PC-3 (cell line): ENCODE results near the gene MX1. TPM values are rescaled to one million over a fixed set of nuclear protein-coding genes. Genes with fewer than 3 reads are reported as not detected.

ENCODE experiments used
- ATAC-seq: fragments of 200-7000 bp; cut with Tn5 transposase; 2 replicates; pipeline ENCODE4 v1.9.1; 2020; ENCODE audit warnings: mild to moderate bottlenecking, moderate library complexity
- BruUV-seq: library from RNA; stranded (reverse); fragments of 400-500 nt; replicated peaks from 2 replicates; lab custom pipeline; 2021; lab: Mats Ljungman, UMichigan
- CTCF ChIA-PET: fragments of 300-600 bp; sonication (Branson Sonifier 250); formaldehyde crosslinking; loops from one replicate; lab custom pipeline; 2022; ENCODE audit warnings: antibody characterized with exemption; lab: Charles Lee
- POLR2A ChIA-PET: fragments of 300-600 bp; sonication (Branson Sonifier 250); formaldehyde crosslinking; loops from one replicate; lab custom pipeline; 2022; ENCODE audit warnings: antibody characterized with exemption; ENCODE audit not compliant: unreplicated experiment; lab: Charles Lee
- DNase-seq: peaks from one replicate; pipeline ENCODE4 v3.0.0-alpha.2; 2015
- H2AFZ ChIP-seq: fragments of 300-600 bp; sonication (generic); 2 replicates; pipeline ENCODE4 v1.6.0; 2016; ENCODE audit warnings: antibody characterized with exemption, low read length
- H3F3A ChIP-seq: fragments of 300-600 bp; sonication (generic); one replicate; pipeline ENCODE4 v1.6.0; 2017; ENCODE audit warnings: antibody characterized with exemption, low read length, control low read depth, mild to moderate bottlenecking; ENCODE audit not compliant: unreplicated experiment
- H3K27ac ChIP-seq: fragments of 300-600 bp; sonication (generic); 2 replicates; pipeline ENCODE4 v1.5.1; 2016; ENCODE audit warnings: mild to moderate bottlenecking, low read length
- H3K27me3 ChIP-seq: fragments of 300-600 bp; sonication (generic); 2 replicates; pipeline ENCODE4 v1.6.1; 2016; ENCODE audit warnings: low read length, mixed read lengths
- H3K36me3 ChIP-seq: fragments of 300-600 bp; sonication (generic); 2 replicates; pipeline ENCODE4 v1.6.1; 2016; ENCODE audit warnings: low read depth, mixed run types, low read length, mixed read lengths
- H3K4me1 ChIP-seq: fragments of 300-600 bp; sonication (generic); 2 replicates; pipeline ENCODE4 v1.5.1; 2016; ENCODE audit warnings: low read length; ENCODE audit not compliant: insufficient read depth
- H3K4me2 ChIP-seq: fragments of 300-600 bp; sonication (generic); 2 replicates; pipeline ENCODE4 v1.6.0; 2016; ENCODE audit warnings: low read length
- H3K4me3 ChIP-seq: fragments of 300-600 bp; sonication (generic); 2 replicates; pipeline ENCODE4 v1.5.1; 2016; ENCODE audit warnings: mild to moderate bottlenecking, low read length, mixed read lengths
- H3K79me2 ChIP-seq: fragments of 300-600 bp; sonication (generic); 2 replicates; pipeline ENCODE4 v1.6.1; 2017; ENCODE audit warnings: low read length, mixed read lengths
- H3K9ac ChIP-seq: fragments of 300-600 bp; sonication (generic); 2 replicates; pipeline ENCODE4 v1.6.0; 2016; ENCODE audit warnings: mild to moderate bottlenecking, low read length
- H3K9me2 ChIP-seq: fragments of 300-600 bp; sonication (generic); replicated peaks from 2 replicates; pipeline ENCODE4 v1.6.1; 2016; ENCODE audit warnings: mixed run types, low read length, mixed read lengths
- H3K9me3 ChIP-seq: fragments of 300-600 bp; sonication (generic); 2 replicates; pipeline ENCODE4 v1.6.1; 2016; ENCODE audit warnings: low read length, mixed read lengths
- H4K20me1 ChIP-seq: fragments of 300-600 bp; sonication (generic); 2 replicates; pipeline ENCODE4 v1.6.1; 2016; ENCODE audit warnings: low read length, mixed read lengths
- EZH2 ChIP-seq: fragments of 300-600 bp; sonication (generic); IDR thresholded peaks from one replicate; pipeline ENCODE4 v1.6.1; 2017; ENCODE audit warnings: antibody characterized with exemption, mild to moderate bottlenecking, low read length; ENCODE audit not compliant: unreplicated experiment
- EZH2phosphoT487 ChIP-seq: fragments of 300-600 bp; sonication (generic); IDR thresholded peaks from 2 replicates; pipeline ENCODE4 v1.6.1; 2018; ENCODE audit warnings: mild to moderate bottlenecking, antibody characterized with exemption, low read length, borderline replicate concordance
- intact Hi-C: fragments of 100-400 bp; cut with micrococcal nuclease; formaldehyde crosslinking; loops from 2 replicates; pipeline ENCODE4 v1.9.0; 2023
- total RNA-seq: library from RNA; depleted of rRNA; stranded (reverse); fragments of >200 nt; gene quantifications from 2 replicates; pipeline ENCODE4 v1.2.3, GENCODE V29; 2014
- TF ChIP-seq, protein P1 (sequence below): fragments of 300-600 bp; sonication (generic); conservative IDR thresholded peaks from 2 replicates; pipeline ENCODE4 v1.5.1; 2017; ENCODE audit warnings: antibody characterized with exemption, low read depth, mild to moderate bottlenecking, low read length

MX1 gene
- total RNA-seq, 1 experiment from 2014 or later: 12.6 TPM

DNA sequence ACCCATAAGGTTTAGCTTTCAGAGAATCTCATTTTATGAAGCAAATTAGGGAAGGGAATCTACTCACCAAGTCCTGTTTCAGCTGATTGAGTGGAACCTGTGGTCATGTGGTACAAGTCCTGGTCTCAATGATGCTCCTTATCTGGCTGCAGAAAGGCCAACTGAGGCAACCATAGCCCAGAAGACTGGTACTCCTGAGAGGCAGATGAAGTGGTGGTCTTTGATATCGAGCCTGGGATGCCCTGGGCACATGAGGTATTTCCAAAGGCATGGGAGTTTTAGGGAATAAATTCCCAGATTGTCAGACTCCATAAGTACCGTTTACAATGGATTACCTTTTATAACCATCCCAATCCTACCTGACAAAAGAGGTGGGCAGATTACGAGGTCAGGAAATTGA is 3.3 kb downstream of the MX1 start:
- CTCF ChIA-PET: no interaction called here
- H4K20me1 ChIP-seq: no peaks in the 10 kb centered on the region
- H3K4me2 ChIP-seq: no peak overlapping the region
- ATAC-seq (no peak), DNase-seq (no peak)
- H3K4me3 ChIP-seq: no peak overlapping the region
- no peaks in the 10 kb centered on the region for H3K9me3 ChIP-seq
- no TSS peak for BruUV-seq
- no peak overlapping the region for H3K9ac ChIP-seq
- no peak overlapping the region for H3K27ac ChIP-seq
- H3K4me1 ChIP-seq: peaks cover 4% of the 10 kb centered on the region
- H3K36me3 ChIP-seq: no peaks in the 10 kb centered on the region; the same call in 1 of the 2 replicates
- no peaks in the 10 kb centered on the region for H3K27me3 ChIP-seq
- H3K79me2 ChIP-seq: no peaks in the 10 kb centered on the region
- no peaks in the 10 kb centered on the region for H3F3A ChIP-seq
- intact Hi-C loops: loop anchor here (10.0 kb wide), 1 partner anchor 145 kb away; no protein-coding TSS in a partner anchor
- no peak overlapping the region for H2AFZ ChIP-seq
- TF ChIP-seq, protein P1, sequence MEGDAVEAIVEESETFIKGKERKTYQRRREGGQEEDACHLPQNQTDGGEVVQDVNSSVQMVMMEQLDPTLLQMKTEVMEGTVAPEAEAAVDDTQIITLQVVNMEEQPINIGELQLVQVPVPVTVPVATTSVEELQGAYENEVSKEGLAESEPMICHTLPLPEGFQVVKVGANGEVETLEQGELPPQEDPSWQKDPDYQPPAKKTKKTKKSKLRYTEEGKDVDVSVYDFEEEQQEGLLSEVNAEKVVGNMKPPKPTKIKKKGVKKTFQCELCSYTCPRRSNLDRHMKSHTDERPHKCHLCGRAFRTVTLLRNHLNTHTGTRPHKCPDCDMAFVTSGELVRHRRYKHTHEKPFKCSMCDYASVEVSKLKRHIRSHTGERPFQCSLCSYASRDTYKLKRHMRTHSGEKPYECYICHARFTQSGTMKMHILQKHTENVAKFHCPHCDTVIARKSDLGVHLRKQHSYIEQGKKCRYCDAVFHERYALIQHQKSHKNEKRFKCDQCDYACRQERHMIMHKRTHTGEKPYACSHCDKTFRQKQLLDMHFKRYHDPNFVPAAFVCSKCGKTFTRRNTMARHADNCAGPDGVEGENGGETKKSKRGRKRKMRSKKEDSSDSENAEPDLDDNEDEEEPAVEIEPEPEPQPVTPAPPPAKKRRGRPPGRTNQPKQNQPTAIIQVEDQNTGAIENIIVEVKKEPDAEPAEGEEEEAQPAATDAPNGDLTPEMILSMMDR: no peak
- TF ChIP-seq EZH2phosphoT487 (no peak), EZH2 (no peak)
- H3K9me2 ChIP-seq: no peaks in the 10 kb centered on the region
- POLR2A ChIA-PET: no interaction called here

DNA sequence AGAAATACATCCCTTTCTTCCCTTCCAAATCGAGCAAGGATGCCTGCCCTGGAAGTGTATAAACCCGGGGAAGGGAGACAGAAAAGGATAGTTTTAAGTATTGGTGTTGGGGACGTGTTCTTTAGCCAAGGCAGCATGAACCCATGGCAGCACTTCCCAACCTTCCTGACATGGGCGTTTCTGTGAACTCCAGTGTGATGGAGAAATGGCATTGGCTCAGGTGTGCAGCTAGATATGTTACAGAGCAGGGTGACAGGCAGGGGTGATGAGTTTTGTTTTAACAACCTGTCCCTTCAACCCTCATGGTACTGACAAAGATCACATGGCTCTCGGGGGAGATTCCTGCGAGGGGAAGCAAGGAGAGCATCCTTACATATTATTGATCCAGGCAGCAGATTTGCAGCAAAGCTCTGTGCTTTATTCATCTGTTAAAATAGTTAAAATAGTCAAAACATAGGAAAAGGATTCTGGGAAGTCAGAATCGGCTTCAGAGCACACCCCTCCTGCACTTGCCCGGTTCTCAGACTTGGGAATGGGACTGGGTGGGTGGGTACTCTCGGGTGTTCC is 4.0 kb downstream of the MX1 start:
- Histone ChIP-seq H3K79me2 (no peaks in the 10 kb centered on the region), H3K27ac (no peak overlapping the region), H3K9me3 (no peaks in the 10 kb centered on the region), H3K4me1 (peaks cover 4% of the 10 kb centered on the region), H3K9ac (no peak overlapping the region), H3F3A (no peaks in the 10 kb centered on the region), H4K20me1 (no peaks in the 10 kb centered on the region), H3K36me3 (no peaks in the 10 kb centered on the region; the same call in 1 of the 2 replicates), H3K9me2 (no peaks in the 10 kb centered on the region), H3K4me2 (no peak overlapping the region), H3K4me3 (no peak overlapping the region), H2AFZ (no peak overlapping the region), H3K27me3 (no peaks in the 10 kb centered on the region)
- TF ChIP-seq EZH2phosphoT487 (no peak), EZH2 (no peak)
- TF ChIP-seq, protein P1: no peak
- intact Hi-C loops: loop anchor here (10.0 kb wide), 1 partner anchor 145 kb away; no protein-coding TSS in a partner anchor
- DNase-seq (no peak), ATAC-seq (no peak)
- CTCF ChIA-PET: no interaction called here
- POLR2A ChIA-PET: no interaction called here
- BruUV-seq: no TSS peak
